Measurements from ENCODE around the gene ALS2. TPM values are rescaled to one million over a fixed set of nuclear protein-coding genes. Genes with fewer than 3 reads are reported as not detected.

ALS2 gene
- total RNA-seq, 1 experiment from 2014 or later: 28.4 TPM

DNA sequence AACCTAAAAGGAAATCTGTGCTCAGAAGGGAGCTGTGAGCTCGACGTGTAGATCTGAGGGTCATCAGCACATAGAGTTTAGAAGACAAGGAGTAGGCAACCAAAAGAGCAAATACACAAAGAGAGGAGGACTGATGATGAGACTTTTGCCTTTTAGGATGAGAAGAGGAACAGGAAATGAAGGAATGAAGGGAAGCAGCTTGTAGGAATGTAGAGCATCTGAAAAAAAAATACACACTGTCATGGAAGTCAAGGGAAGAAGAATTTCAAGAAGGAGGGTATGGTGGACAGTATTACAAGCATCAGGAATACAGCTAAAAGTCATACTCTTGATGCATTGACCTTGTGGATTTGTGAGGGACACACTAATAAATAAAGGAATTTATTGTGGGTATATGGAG is 47.5 kb upstream of the ALS2 start:
- H3K9ac ChIP-seq (ENCODE audit: extremely low read depth, insufficient read length, low read length): no peak overlapping the region
- no peak overlapping the region for H3K18ac ChIP-seq (ENCODE audit: insufficient read length, low read depth, low read length)
- no peaks in the 10 kb centered on the region for H3K4me1 Mint-ChIP-seq
- H2BK15ac ChIP-seq (ENCODE audit: low read depth, low read length): no peak overlapping the region
- DNase-seq: no peak
- H3K79me1 ChIP-seq (ENCODE audit: insufficient read depth, low read depth, low read length, poor library complexity, severe bottlenecking): no peaks in the 10 kb centered on the region
- H3K27ac ChIP-seq (ENCODE audit: insufficient read length, low read depth, low read length): no peak overlapping the region
- TF ChIP-seq, protein P1, sequence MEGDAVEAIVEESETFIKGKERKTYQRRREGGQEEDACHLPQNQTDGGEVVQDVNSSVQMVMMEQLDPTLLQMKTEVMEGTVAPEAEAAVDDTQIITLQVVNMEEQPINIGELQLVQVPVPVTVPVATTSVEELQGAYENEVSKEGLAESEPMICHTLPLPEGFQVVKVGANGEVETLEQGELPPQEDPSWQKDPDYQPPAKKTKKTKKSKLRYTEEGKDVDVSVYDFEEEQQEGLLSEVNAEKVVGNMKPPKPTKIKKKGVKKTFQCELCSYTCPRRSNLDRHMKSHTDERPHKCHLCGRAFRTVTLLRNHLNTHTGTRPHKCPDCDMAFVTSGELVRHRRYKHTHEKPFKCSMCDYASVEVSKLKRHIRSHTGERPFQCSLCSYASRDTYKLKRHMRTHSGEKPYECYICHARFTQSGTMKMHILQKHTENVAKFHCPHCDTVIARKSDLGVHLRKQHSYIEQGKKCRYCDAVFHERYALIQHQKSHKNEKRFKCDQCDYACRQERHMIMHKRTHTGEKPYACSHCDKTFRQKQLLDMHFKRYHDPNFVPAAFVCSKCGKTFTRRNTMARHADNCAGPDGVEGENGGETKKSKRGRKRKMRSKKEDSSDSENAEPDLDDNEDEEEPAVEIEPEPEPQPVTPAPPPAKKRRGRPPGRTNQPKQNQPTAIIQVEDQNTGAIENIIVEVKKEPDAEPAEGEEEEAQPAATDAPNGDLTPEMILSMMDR (conservative IDR thresholded peaks at IDR 0.05): no peak
- H3K4me1 ChIP-seq (ENCODE audit: insufficient read depth, low read length): no peaks in the 10 kb centered on the region
- WGBS (ENCODE audit: extremely low coverage, insufficient read length, low lambda C conversion rate): no CpG with 5 or more reads among the region's 2 CpGs
- H4K91ac ChIP-seq (ENCODE audit: insufficient read length, low read depth, low read length): no peak overlapping the region
- no peaks in the 10 kb centered on the region; the same call in 1 of the 2 replicates for H3K27me3 Mint-ChIP-seq (ENCODE audit: low read depth)
- no peak overlapping the region for H2BK20ac ChIP-seq (ENCODE audit: low read depth, low read length, poor library complexity, severe bottlenecking)
- H3K23ac ChIP-seq (ENCODE audit: insufficient read length, low read depth, low read length): no peak overlapping the region
- H3K4ac ChIP-seq (ENCODE audit: low read depth, low read length): no peak overlapping the region
- no peak overlapping the region for H3K4me3 Mint-ChIP-seq
- no peak overlapping the region for H3T11ph ChIP-seq (ENCODE audit: low read length)
- H3K27ac Mint-ChIP-seq: no peak overlapping the region
- no peaks in the 10 kb centered on the region for H3K23me2 ChIP-seq (ENCODE audit: insufficient read length, low read depth, low read length, poor library complexity, severe bottlenecking)
- no peaks in the 10 kb centered on the region for H3K27me3 ChIP-seq (ENCODE audit: insufficient read depth, low read length)
- H2AFZ ChIP-seq (ENCODE audit: low read length): no peak overlapping the region
- H3K14ac ChIP-seq (ENCODE audit: insufficient read depth, low read length): no peak overlapping the region
- no peak overlapping the region for H3K4me2 ChIP-seq (ENCODE audit: insufficient read depth, insufficient read length, low read length)
- H2BK120ac ChIP-seq (ENCODE audit: low read depth, low read length, poor library complexity, severe bottlenecking): no peak overlapping the region
- no peaks in the 10 kb centered on the region for H3K9me3 ChIP-seq (ENCODE audit: control insufficient read depth, low read depth, low read length)
- no peaks in the 10 kb centered on the region for H3K9me3 Mint-ChIP-seq
- H4K8ac ChIP-seq (replicated peaks; ENCODE audit: insufficient read length, low read depth, low read length): no peak overlapping the region
- no peaks in the 10 kb centered on the region for H3K36me3 Mint-ChIP-seq (ENCODE audit: insufficient read depth in 1 of 3, low read depth in 3 of 3)
- no peak overlapping the region for H2AK5ac ChIP-seq (ENCODE audit: insufficient read length, low read length)
- H3K56ac ChIP-seq (ENCODE audit: insufficient read length, low read depth, low read length): no peak overlapping the region
- H2BK12ac ChIP-seq (ENCODE audit: insufficient read length, low read depth, low read length): no peak overlapping the region
- no peaks in the 10 kb centered on the region for H3K79me2 ChIP-seq (ENCODE audit: insufficient read depth, low read length)
- no peak overlapping the region for H2BK5ac ChIP-seq (ENCODE audit: insufficient read length, low read length)
- no peak overlapping the region for H4K5ac ChIP-seq (ENCODE audit: insufficient read length, low read depth, low read length)
- H4K20me1 ChIP-seq (ENCODE audit: control insufficient read depth, insufficient read depth, insufficient read length): no peaks in the 10 kb centered on the region
